Parathyroid adenoma (tissue), 2 donors: ENCODE data around the gene LIN52.
A peak's percentile ranks its signal among the peaks of the same experiment; 100 is the strongest.

Experiments
- H2AFZ ChIP-seq: fragments of 300-600 bp; sonication (generic); one replicate; pipeline ENCODE4 v1.7.0; 2017; ENCODE audit warnings: antibody characterized with exemption, mild to moderate bottlenecking
- H3K27ac ChIP-seq: fragments of 300-600 bp; sonication (generic); one replicate; pipeline ENCODE4 v1.7.0; 2017
- H3K27me3 ChIP-seq: fragments of 300-600 bp; sonication (generic); one replicate; pipeline ENCODE4 v1.7.0; 2017; ENCODE audit warnings: low read length; ENCODE audit not compliant: control insufficient read depth, insufficient read depth
- H3K36me3 ChIP-seq: fragments of 300-600 bp; sonication (generic); one replicate; pipeline ENCODE4 v1.7.0; 2017; ENCODE audit warnings: low read length; ENCODE audit not compliant: control insufficient read depth, insufficient read depth
- H3K4me1 ChIP-seq: fragments of 300-600 bp; sonication (generic); one replicate; pipeline ENCODE4 v1.7.0; 2017; ENCODE audit warnings: control low read depth
- H3K4me2 ChIP-seq: fragments of 300-600 bp; sonication (generic); one replicate; pipeline ENCODE4 v1.7.0; 2017; ENCODE audit warnings: low read length
- H3K4me3 ChIP-seq: fragments of 300-600 bp; sonication (generic); one replicate; pipeline ENCODE4 v1.7.0; 2017; ENCODE audit warnings: low read depth, low read length
- H3K79me2 ChIP-seq: fragments of 300-600 bp; sonication (generic); one replicate; pipeline ENCODE4 v1.7.0; 2017; ENCODE audit warnings: control low read depth
- H3K9ac ChIP-seq: fragments of 300-600 bp; sonication (generic); one replicate; pipeline ENCODE4 v1.7.0; 2017; ENCODE audit warnings: mild to moderate bottlenecking
- H3K9me3 ChIP-seq: fragments of 300-600 bp; sonication (generic); one replicate; pipeline ENCODE4 v1.7.0; 2017; ENCODE audit warnings: low read length; ENCODE audit not compliant: control insufficient read depth
- CTCF ChIP-seq: fragments of 300-600 bp; sonication (generic); IDR thresholded peaks from one replicate; pipeline ENCODE4 v1.7.0; 2017; ENCODE audit warnings: antibody characterized with exemption, mild to moderate bottlenecking
- donor health status: primary hyperparathyroidism.

The LIN52 gene

GRCh38 chr14:74081491-74081890, 3.3 kb upstream of the LIN52 start:
- Histone ChIP-seq H3K9ac (no peak overlapping the region), H3K9me3 (no peaks in the 10 kb centered on the region), H3K4me3 (no peak overlapping the region), H3K4me2 (no peak overlapping the region), H3K27me3 (no peaks in the 10 kb centered on the region), H3K79me2 (peaks cover 3% of the 10 kb centered on the region), H3K4me1 (peaks cover 3% of the 10 kb centered on the region), H2AFZ (no peak overlapping the region), H3K36me3 (no peaks in the 10 kb centered on the region), H3K27ac (no peak overlapping the region)
- TF ChIP-seq CTCF: no peak

- H3K4me1 ChIP-seq: peaks cover 3% of the 10 kb centered on the region
- no peak overlapping the region for H3K9ac ChIP-seq
- no peak overlapping the region for H3K27ac ChIP-seq
- no peak overlapping the region for H2AFZ ChIP-seq
- H3K79me2 ChIP-seq: peaks cover 3% of the 10 kb centered on the region
- no peaks in the 10 kb centered on the region for H3K36me3 ChIP-seq
- peak overlapping the region; percentile 96 for H3K4me2 ChIP-seq
- H3K9me3 ChIP-seq: no peaks in the 10 kb centered on the region
- peak overlapping the region; percentile 97 for H3K4me3 ChIP-seq
- no peaks in the 10 kb centered on the region for H3K27me3 ChIP-seq
- TF ChIP-seq CTCF: no peak
These were observed 1.6 kb upstream of the LIN52 start for GRCh38 chr14:74083161-74083560.

- H3K36me3 ChIP-seq: no peaks in the 10 kb centered on the region
- H3K4me2 ChIP-seq: peak overlapping the region; percentile 96
- H3K9me3 ChIP-seq: no peaks in the 10 kb centered on the region
- H3K4me1 ChIP-seq: peaks cover 3% of the 10 kb centered on the region
- H3K27ac ChIP-seq: peak overlapping the region; percentile 60
- H3K9ac ChIP-seq: peak overlapping the region; percentile 51
- peak overlapping the region; percentile 89 for H2AFZ ChIP-seq
- no peak for TF ChIP-seq CTCF
- peak overlapping the region; percentile 97 for H3K4me3 ChIP-seq
- H3K27me3 ChIP-seq: no peaks in the 10 kb centered on the region
- H3K79me2 ChIP-seq: peaks cover 3% of the 10 kb centered on the region
These were observed 926 bp upstream of the LIN52 start for GRCh38 chr14:74083784-74084276.

GRCh38 chr14:74085047-74085637, 386 bp downstream of the LIN52 start:
- H3K9me3 ChIP-seq: no peaks in the 10 kb centered on the region
- TF ChIP-seq CTCF: no peak

GRCh38 chr14:74085828-74086227, 1.1 kb downstream of the LIN52 start:
- H3K9me3 ChIP-seq: no peaks in the 10 kb centered on the region
- H3K4me3 ChIP-seq: peak overlapping the region; percentile 97
- H3K36me3 ChIP-seq: no peaks in the 10 kb centered on the region
- H3K27ac ChIP-seq: no peak overlapping the region
- H3K9ac ChIP-seq: no peak overlapping the region
- TF ChIP-seq CTCF: no peak
- H3K4me1 ChIP-seq: peaks cover 3% of the 10 kb centered on the region
- H2AFZ ChIP-seq: no peak overlapping the region
- peak overlapping the region; percentile 96 for H3K4me2 ChIP-seq
- H3K79me2 ChIP-seq: peaks cover 3% of the 10 kb centered on the region
- no peaks in the 10 kb centered on the region for H3K27me3 ChIP-seq

More at GRCh38 chr14:74085047-74085637, 386 bp downstream of the LIN52 start:
- Histone ChIP-seq H3K4me2 (peak overlapping the region; percentile 96), H3K4me3 (peak overlapping the region; percentile 97), H3K27ac (peak overlapping the region; percentile 51), H3K4me1 (peaks cover 3% of the 10 kb centered on the region), H3K36me3 (no peaks in the 10 kb centered on the region), H2AFZ (peak overlapping the region; percentile 90), H3K79me2 (peaks cover 3% of the 10 kb centered on the region), H3K27me3 (no peaks in the 10 kb centered on the region), H3K9ac (no peak overlapping the region)
